ENCODE results near the gene GAPDHS. TPM values are rescaled to one million over a fixed set of nuclear protein-coding genes. Genes with fewer than 3 reads are reported as not detected.
A peak's percentile ranks its signal among the peaks of the same experiment; 100 is the strongest.

The GAPDHS gene
- total RNA-seq, 6 experiments from 2014 or later, result not detected

GRCh38 chr19:35552534-35553384, 19.5 kb downstream of the GAPDHS start:
- no peak overlapping the region for H3K27ac Mint-ChIP-seq
- H3K4me3 Mint-ChIP-seq, result no peak overlapping the region
- H3K9me3 Mint-ChIP-seq, result no peaks in the 10 kb centered on the region
- no peaks in the 10 kb centered on the region for H3K36me3 Mint-ChIP-seq (ENCODE audit: low read depth)
- H3K27me3 Mint-ChIP-seq (ENCODE audit: insufficient read depth), result peaks cover 14% of the 10 kb centered on the region
- DNase-seq, result no peak
- H3K4me1 Mint-ChIP-seq (ENCODE audit: low read depth), result no peaks in the 10 kb centered on the region
- no peak for TF ChIP-seq CTCF (IDR thresholded peaks at IDR 0.05)

DNA sequence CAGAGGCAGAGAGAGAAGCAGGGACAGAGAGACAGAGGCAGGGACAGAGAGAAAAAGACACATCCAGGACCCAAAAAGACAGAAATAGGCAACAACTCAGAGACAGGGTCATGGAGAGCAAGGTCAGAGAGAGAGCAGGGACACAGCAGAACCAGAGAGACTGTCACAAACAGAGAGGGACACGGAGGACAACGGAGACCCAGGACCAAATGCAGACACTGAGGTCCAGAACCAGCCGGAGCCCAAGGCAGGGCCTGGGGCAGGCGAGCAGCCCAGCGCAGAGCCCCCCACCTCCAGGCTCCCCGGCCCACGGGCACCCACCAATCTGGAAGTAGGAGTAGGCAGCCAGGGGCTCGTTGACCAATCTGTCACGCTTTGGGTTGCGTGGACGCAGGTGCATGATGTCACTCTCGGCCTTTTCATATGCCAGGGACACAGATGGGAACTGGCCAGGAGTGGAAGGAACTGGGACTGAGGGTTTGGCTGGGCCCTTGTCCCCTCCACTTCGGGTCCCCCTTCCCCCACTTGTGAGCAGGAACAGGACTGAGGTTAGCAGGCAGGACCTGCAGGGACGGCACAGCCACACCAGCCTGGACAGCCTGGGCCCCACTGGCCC, 20.2 kb downstream of the GAPDHS start:
- H3K4me1 Mint-ChIP-seq (ENCODE audit: low read depth), result no peaks in the 10 kb centered on the region
- no peaks in the 10 kb centered on the region for H3K9me3 Mint-ChIP-seq
- H3K36me3 Mint-ChIP-seq (ENCODE audit: low read depth), result no peaks in the 10 kb centered on the region
- no peak overlapping the region for H3K27ac Mint-ChIP-seq
- TF ChIP-seq CTCF (IDR thresholded peaks at IDR 0.05), result no peak
- H3K27me3 Mint-ChIP-seq (ENCODE audit: insufficient read depth), result peaks cover 14% of the 10 kb centered on the region
- no peak for DNase-seq
- no peak overlapping the region for H3K4me3 Mint-ChIP-seq

GRCh38 chr19:35554076-35554475, 20.8 kb downstream of the GAPDHS start:
- peaks cover 17% of the 10 kb centered on the region for H3K27me3 Mint-ChIP-seq (ENCODE audit: insufficient read depth)
- H3K4me1 Mint-ChIP-seq (ENCODE audit: low read depth), result no peaks in the 10 kb centered on the region
- no peak for DNase-seq
- H3K9me3 Mint-ChIP-seq, result no peaks in the 10 kb centered on the region
- no peak for TF ChIP-seq CTCF (IDR thresholded peaks at IDR 0.05)
- H3K27ac Mint-ChIP-seq, result no peak overlapping the region
- H3K36me3 Mint-ChIP-seq (ENCODE audit: low read depth), result no peaks in the 10 kb centered on the region
- no peak overlapping the region for H3K4me3 Mint-ChIP-seq

GRCh38 chr19:35555301-35556005, 22.2 kb downstream of the GAPDHS start:
- Mint-ChIP-seq H3K27ac (no peak overlapping the region), H3K4me1 (ENCODE audit: low read depth) (no peaks in the 10 kb centered on the region), H3K9me3 (no peaks in the 10 kb centered on the region), H3K36me3 (ENCODE audit: low read depth) (no peaks in the 10 kb centered on the region), H3K4me3 (no peak overlapping the region), H3K27me3 (ENCODE audit: insufficient read depth) (peaks cover 29% of the 10 kb centered on the region)
- TF ChIP-seq CTCF (IDR thresholded peaks at IDR 0.05), result peak; percentile 55
- no peak for DNase-seq

- Mint-ChIP-seq H3K27me3 (ENCODE audit: insufficient read depth) (peaks cover 35% of the 10 kb centered on the region), H3K4me3 (no peak overlapping the region), H3K9me3 (no peaks in the 10 kb centered on the region), H3K36me3 (ENCODE audit: low read depth) (no peaks in the 10 kb centered on the region), H3K4me1 (ENCODE audit: low read depth) (no peaks in the 10 kb centered on the region), H3K27ac (no peak overlapping the region)
- no peak for DNase-seq
- no peak for TF ChIP-seq CTCF (IDR thresholded peaks at IDR 0.05)
Measured at GRCh38 chr19:35556025-35556590, 22.9 kb downstream of the GAPDHS start.

Data from HFFc6 (cell line).